WTC11 (cell line): ENCODE data around the gene CNTN5. TPM values are rescaled to one million over a fixed set of nuclear protein-coding genes. Genes with fewer than 3 reads are reported as not detected.

Experiments
- ATAC-seq: fragments of 200-7000 bp; cut with Tn5 transposase; 2 replicates; pipeline ENCODE4 v1.10.0; 2021; ENCODE audit warnings: mild to moderate bottlenecking, moderate library complexity
- CTCF ChIA-PET: fragments of 300-600 bp; sonication (Branson Sonifier 250); formaldehyde crosslinking; loops from one replicate; lab custom pipeline; 2021; ENCODE audit warnings: antibody characterized with exemption; lab: Charles Lee
- POLR2A ChIA-PET: fragments of 350-600 bp; sonication (Branson Sonifier 250); formaldehyde crosslinking; loops from one replicate; lab custom pipeline; 2021; ENCODE audit warnings: antibody characterized with exemption; lab: Charles Lee
- DNase-seq: peaks from one replicate; pipeline ENCODE4 v3.0.0; 2021; ENCODE audit warnings: low spot score
- H3K27ac Mint-ChIP-seq: 2 replicates; pipeline ENCODE4 v1.8.0; 2021; ENCODE audit warnings: mixed read lengths
- H3K27me3 Mint-ChIP-seq: 2 replicates; pipeline ENCODE4 v1.8.0; 2021; ENCODE audit warnings: low read depth, mild to moderate bottlenecking, moderate library complexity, mixed read lengths
- H3K36me3 Mint-ChIP-seq: 2 replicates; pipeline ENCODE4 v1.8.0; 2021; ENCODE audit warnings: mixed read lengths
- H3K4me1 Mint-ChIP-seq: 2 replicates; pipeline ENCODE4 v1.8.0; 2022; ENCODE audit warnings: mixed read lengths
- H3K4me3 Mint-ChIP-seq: 2 replicates; pipeline ENCODE4 v1.8.0; 2021; ENCODE audit warnings: mild to moderate bottlenecking, moderate library complexity, mixed read lengths
- H3K9me3 Mint-ChIP-seq: 2 replicates; pipeline ENCODE4 v1.8.0; 2021; ENCODE audit warnings: mixed read lengths
- ARID4B ChIP-seq: sonication (generic); formaldehyde crosslinking; IDR thresholded peaks from 2 replicates; pipeline ENCODE4 v1.8.0; 2023; ENCODE audit warnings: missing genetic modification reagents, mild to moderate bottlenecking, borderline replicate concordance
- ATF1 ChIP-seq: sonication (generic); formaldehyde crosslinking; IDR thresholded peaks from 2 replicates; pipeline ENCODE4 v1.8.1; 2023; ENCODE audit warnings: mild to moderate bottlenecking, moderate library complexity, missing genetic modification reagents
- ATF2 ChIP-seq: sonication (generic); formaldehyde crosslinking; IDR thresholded peaks from 2 replicates; pipeline ENCODE4 v1.8.1; 2022; ENCODE audit warnings: low read depth, missing genetic modification reagents, borderline replicate concordance
- CREM ChIP-seq: sonication (generic); formaldehyde crosslinking; IDR thresholded peaks from 2 replicates; pipeline ENCODE4 v1.8.1; 2022; ENCODE audit warnings: mild to moderate bottlenecking, missing genetic modification reagents, moderate library complexity
- CTCF ChIP-seq: fragments of 200-600 bp; IDR thresholded peaks from 2 replicates; pipeline ENCODE4 v1.8.0; 2022; ENCODE audit warnings: antibody characterized with exemption
- E2F5 ChIP-seq: sonication (generic); formaldehyde crosslinking; IDR thresholded peaks from 2 replicates; pipeline ENCODE4 v1.8.1; 2022; ENCODE audit warnings: mild to moderate bottlenecking, moderate library complexity, missing genetic modification reagents
- EMX1 ChIP-seq: fragments of 250-450 bp; sonication (Bioruptor Pico); IDR thresholded peaks from 2 replicates; pipeline ENCODE4 v1.8.0; 2021; ENCODE audit warnings: mild to moderate bottlenecking
- GABPB1 ChIP-seq: sonication (generic); formaldehyde crosslinking; IDR thresholded peaks from 2 replicates; pipeline ENCODE4 v1.8.1; 2023; ENCODE audit warnings: mild to moderate bottlenecking, missing genetic modification reagents
- JUN ChIP-seq: sonication (generic); formaldehyde crosslinking; IDR thresholded peaks from 2 replicates; pipeline ENCODE4 v1.8.0; 2023; ENCODE audit warnings: mild to moderate bottlenecking, missing genetic modification reagents
- NR1H2 ChIP-seq: sonication (generic); formaldehyde crosslinking; IDR thresholded peaks from 2 replicates; pipeline ENCODE4 v1.9.0; 2021; ENCODE audit warnings: mild to moderate bottlenecking, moderate library complexity, missing genetic modification reagents
- SOX15 ChIP-seq: fragments of 250-450 bp; sonication (Bioruptor Pico); IDR thresholded peaks from 2 replicates; pipeline ENCODE4 v1.9.0; 2021; ENCODE audit warnings: mild to moderate bottlenecking
- TCF7 ChIP-seq: sonication (generic); formaldehyde crosslinking; IDR thresholded peaks from 2 replicates; pipeline ENCODE4 v1.8.0; 2022; ENCODE audit warnings: mild to moderate bottlenecking, low read depth, missing genetic modification reagents, moderate library complexity
- USF1 ChIP-seq: sonication (generic); formaldehyde crosslinking; IDR thresholded peaks from 2 replicates; pipeline ENCODE4 v1.8.0; 2022; ENCODE audit warnings: mild to moderate bottlenecking, missing genetic modification reagents
- ZNF121 ChIP-seq: sonication (generic); formaldehyde crosslinking; IDR thresholded peaks from 2 replicates; pipeline ENCODE4 v1.8.0; 2023; ENCODE audit warnings: missing genetic modification reagents
- ZNF138 ChIP-seq: sonication (generic); formaldehyde crosslinking; conservative IDR thresholded peaks from 2 replicates; pipeline ENCODE4 v1.8.1; 2022; ENCODE audit warnings: mild to moderate bottlenecking, moderate library complexity, missing genetic modification reagents
- total RNA-seq: library from RNA; stranded (reverse); gene quantifications from 3 replicates; pipeline ENCODE4 v1.2.3, GENCODE V29; 2021

CNTN5 gene
- total RNA-seq, 1 experiment from 2014 or later: 0.07 TPM

- ChIA-PET POLR2A (no interaction called here), CTCF (no interaction called here)
- no peak for TF ChIP-seq CREM (CRISPR knock-in tag)
- no peak for TF ChIP-seq GABPB1 (CRISPR knock-in tag)
- TF ChIP-seq USF1: no peak
- TF ChIP-seq SOX15 (CRISPR knock-in tag): no peak
- no peak for TF ChIP-seq ATF2 (CRISPR knock-in tag)
- no peak for TF ChIP-seq CTCF
- TF ChIP-seq NR1H2 (CRISPR knock-in tag): no peak
- no peak for TF ChIP-seq ATF1 (CRISPR knock-in tag)
- TF ChIP-seq JUN: no peak
- TF ChIP-seq EMX1 (CRISPR knock-in tag): no peak
- TF ChIP-seq ARID4B (CRISPR knock-in tag): no peak
- Mint-ChIP-seq H3K27me3 (no peaks in the 10 kb centered on the region), H3K36me3 (no peaks in the 10 kb centered on the region), H3K9me3 (peaks cover 21% of the 10 kb centered on the region), H3K4me1 (no peaks in the 10 kb centered on the region), H3K4me3 (no peak overlapping the region), H3K27ac (no peak overlapping the region)
- no peak for ATAC-seq
- no peak for DNase-seq
Observed at GRCh38 chr11:99716302-99716701, 695.6 kb downstream of the CNTN5 start.

- CTCF ChIA-PET: no interaction called here
- no peaks in the 10 kb centered on the region for H3K4me1 Mint-ChIP-seq
- DNase-seq: no peak
- no peak for ATAC-seq
- H3K36me3 Mint-ChIP-seq: no peaks in the 10 kb centered on the region
- TF ChIP-seq ZNF138 (CRISPR knock-in tag) (no peak), E2F5 (CRISPR knock-in tag) (no peak), ZNF121 (no peak), TCF7 (no peak)
- TF ChIP-seq, all 79 proteins: peak for 0
- Mint-ChIP-seq H3K9me3 (peaks cover 5% of the 10 kb centered on the region; the same call in 1 of the 2 replicates), H3K4me3 (no peak overlapping the region), H3K27me3 (no peaks in the 10 kb centered on the region), H3K27ac (no peak overlapping the region)
- POLR2A ChIA-PET: no interaction called here
Observed at GRCh38 chr11:99718291-99718690, 697.5 kb downstream of the CNTN5 start.
